HEK293T (cell line): ENCODE results near the gene TBKBP1.

Experiments used
- BHLHE40 ChIP-seq: fragments of 450-650 bp; IDR thresholded peaks from 2 replicates; pipeline ENCODE4 v1.6.1; 2016; ENCODE audit warnings: mild to moderate bottlenecking, moderate library complexity, borderline replicate concordance
- ELF4 ChIP-seq: fragments of 450-650 bp; IDR thresholded peaks from 2 replicates; pipeline ENCODE4 v1.6.1; 2017; ENCODE audit warnings: antibody characterized with exemption
- FOXK2 ChIP-seq: fragments of 450-650 bp; IDR thresholded peaks from 2 replicates; pipeline ENCODE4 v1.6.1; 2016; ENCODE audit warnings: mild to moderate bottlenecking
- SP1 ChIP-seq: fragments of 450-650 bp; IDR thresholded peaks from 2 replicates; pipeline ENCODE4 v1.6.1; 2017
- SUZ12 ChIP-seq: fragments of 450-650 bp; IDR thresholded peaks from 2 replicates; pipeline ENCODE4 v1.6.1; 2016; ENCODE audit warnings: mild to moderate bottlenecking
- TARDBP ChIP-seq: fragments of 450-650 bp; IDR thresholded peaks from 2 replicates; pipeline ENCODE4 v1.6.1; 2016
- ZNF384 ChIP-seq: fragments of 450-650 bp; IDR thresholded peaks from 2 replicates; pipeline ENCODE4 v1.6.1; 2016

DNA sequence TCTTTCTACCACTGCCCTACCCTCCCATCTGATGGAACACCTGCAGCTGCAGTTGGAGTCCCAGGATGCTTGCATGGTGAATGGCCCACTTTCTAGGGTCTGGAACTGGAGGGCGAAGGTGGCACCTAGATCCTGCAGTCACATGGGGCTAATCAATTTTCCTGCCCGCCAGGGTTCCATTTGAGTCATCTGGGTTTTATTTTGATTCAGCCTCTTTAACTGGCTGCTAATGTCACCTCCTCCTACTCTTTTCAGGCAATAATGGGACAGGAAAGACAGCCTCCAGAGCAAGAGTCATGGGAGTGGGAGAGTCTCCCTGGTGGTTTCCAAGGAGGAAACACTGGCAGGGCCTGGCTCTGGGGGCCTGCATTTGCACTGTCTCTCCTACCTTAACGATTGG lies 3.8 kb upstream of the TBKBP1 start:
- no peak for TF ChIP-seq TARDBP
- no peak for TF ChIP-seq BHLHE40
- no peak for TF ChIP-seq SUZ12
- TF ChIP-seq FOXK2, result no peak
- no peak for TF ChIP-seq ELF4
- no peak for TF ChIP-seq SP1
- TF ChIP-seq ZNF384, result no peak
